Measurements from ENCODE around the gene CEPT1. TPM values are rescaled to one million over a fixed set of nuclear protein-coding genes. Genes with fewer than 3 reads are reported as not detected.

Gene CEPT1
- total RNA-seq, 1 donor from 2014 or later = 34.9 TPM

- no peak for DNase-seq (ENCODE audit: low spot score)
Measured at GRCh38 chr1:111227434-111227833, 87.4 kb downstream of the CEPT1 start, which contains the start of gene CHI3L2. CHI3L2 (plus strand) TSS chr1:111227713; CDS start chr1:111227730, 17 bp downstream.

DNA sequence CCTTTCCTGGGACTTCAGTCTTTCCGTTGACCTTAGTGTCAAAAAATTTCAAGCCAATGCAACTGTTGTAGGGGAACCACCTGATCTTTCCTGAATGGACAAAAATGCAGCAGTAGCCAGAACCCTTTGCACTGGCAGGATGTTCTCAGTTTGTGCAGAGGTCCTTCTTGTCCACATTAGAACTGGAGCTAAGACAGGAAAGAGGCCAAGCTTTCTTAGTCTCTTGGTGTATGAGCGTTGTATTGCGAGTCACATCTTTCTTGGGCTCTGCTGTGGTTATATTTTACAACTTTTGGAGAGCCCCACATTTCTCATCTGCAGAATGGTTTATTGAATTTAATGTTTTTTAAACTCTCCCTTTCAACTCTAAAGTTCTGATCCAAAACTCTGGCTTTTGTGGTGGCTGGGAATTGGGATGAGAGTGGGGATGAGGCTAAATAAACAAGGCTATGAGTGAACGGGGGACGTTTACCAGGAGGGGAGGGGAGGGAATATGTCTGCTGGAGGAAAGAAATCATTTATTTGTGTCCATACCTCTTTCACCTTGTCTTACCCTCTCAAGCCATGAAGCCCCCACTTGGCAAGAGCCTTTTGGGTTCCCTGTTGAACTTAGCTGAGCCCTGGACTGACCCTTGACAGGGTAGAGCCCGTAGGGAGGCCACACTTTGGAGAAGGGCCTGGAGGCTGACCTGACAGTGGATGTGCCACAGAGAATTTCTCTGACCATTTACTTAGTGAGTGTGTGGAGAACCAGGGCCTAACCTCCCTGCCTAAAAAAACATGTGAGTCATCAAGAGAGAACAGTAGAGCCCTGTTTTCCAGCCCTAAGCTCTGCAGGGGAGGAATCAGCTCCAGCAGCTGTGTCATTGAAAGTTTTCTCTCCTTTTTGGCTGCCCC lies 88.1 kb downstream of the CEPT1 start:
- DNase-seq (ENCODE audit: low spot score) = peak; percentile 32

GRCh38 chr1:111228748-111229126 lies 88.7 kb downstream of the CEPT1 start:
- DNase-seq (ENCODE audit: low spot score) = no peak

GRCh38 chr1:111232134-111232533 lies 92.1 kb downstream of the CEPT1 start:
- no peak for DNase-seq (ENCODE audit: low spot score)

- no peak for DNase-seq (ENCODE audit: low spot score)
Measured at GRCh38 chr1:111234258-111234657, 94.2 kb downstream of the CEPT1 start.

Other genes starting within 250 kb of the CEPT1 start
- gene LRIF1, start 176.3 kb upstream of the CEPT1 start, total RNA-seq = 7.2 TPM
- 58.0 TPM for gene DRAM2, start 130 bp upstream of the CEPT1 start, total RNA-seq
- 42.8 TPM for gene DENND2D, start 60.4 kb downstream of the CEPT1 start, total RNA-seq
- 2.8 TPM for gene CHI3L2, start 87.5 kb downstream of the CEPT1 start, total RNA-seq
- 0.23 TPM for gene CHIA, start 150.6 kb downstream of the CEPT1 start, total RNA-seq

Measured in mucosa of gallbladder (tissue), 1 donor.